Common myeloid progenitor, CD34-positive (primary cell): ENCODE data around the gene SPC24.

Source experiments
- CTCF ChIA-PET: fragments of 350-600 bp; sonication (Branson Sonifier 250); formaldehyde crosslinking; loops from one replicate; lab custom pipeline; 2021; ENCODE audit warnings: antibody characterized with exemption; lab: Charles Lee
- POLR2A ChIA-PET: fragments of 350-600 bp; sonication (Branson Sonifier 250); formaldehyde crosslinking; loops from one replicate; lab custom pipeline; 2021; ENCODE audit warnings: antibody characterized with exemption; lab: Charles Lee
- DNase-seq, 3 donors: peaks; one replicate each; pipeline versions ENCODE4 v3.0.0 to v3.0.0-alpha.2; 2013
- H3K27ac ChIP-seq, 2 experiments: 1 replicate in 1 of 2; 2 replicates in 1 of 2; pipeline ENCODE4 v1.7.0; 2013; ENCODE audit warnings: inconsistent platforms in 2 of 2, low read length in 2 of 2, mild to moderate bottlenecking in 2 of 2, low read depth in 1 of 2, moderate library complexity in 1 of 2; ENCODE audit not compliant: severe bottlenecking in 2 of 2, insufficient read depth in 1 of 2, poor library complexity in 1 of 2
- H3K27me3 ChIP-seq, 5 experiments: replicated peaks in 2 of 5; 1 replicate in 3 of 5; 2 replicates in 2 of 5; pipeline versions ENCODE4 v1.6.1 to v1.7.0; 2013; ENCODE audit warnings: low read length in 4 of 5, mild to moderate bottlenecking in 2 of 5, moderate library complexity in 2 of 5, inconsistent platforms in 1 of 5; ENCODE audit not compliant: insufficient read depth in 5 of 5, control insufficient read depth in 4 of 5
- H3K36me3 ChIP-seq, 4 experiments: 1 replicate in 2 of 4; 2 replicates in 2 of 4; pipeline versions ENCODE4 v1.6.1 to v1.7.0; 2013; ENCODE audit warnings: low read length in 3 of 4, control low read depth in 1 of 4, mild to moderate bottlenecking in 1 of 4; ENCODE audit not compliant: control insufficient read depth in 4 of 4, insufficient read depth in 4 of 4
- H3K4me1 ChIP-seq, 4 experiments: 1 replicate in 3 of 4; 2 replicates in 1 of 4; pipeline versions ENCODE4 v1.6.1 to v1.7.1; 2013; ENCODE audit warnings: low read length in 3 of 4, mild to moderate bottlenecking in 3 of 4, control low read depth in 1 of 4, inconsistent platforms in 1 of 4, moderate library complexity in 1 of 4; ENCODE audit not compliant: control insufficient read depth in 4 of 4, insufficient read depth in 4 of 4; ENCODE audit errors: control extremely low read depth in 1 of 4
- H3K4me3 ChIP-seq, 7 experiments: 1 replicate in 4 of 7; 2 replicates in 3 of 7; pipeline versions ENCODE4 v1.5.1 to v1.7.0; 2013; ENCODE audit warnings: mild to moderate bottlenecking in 7 of 7, low read length in 6 of 7, moderate library complexity in 6 of 7, inconsistent platforms in 2 of 7, low read depth in 2 of 7, control low read depth in 1 of 7; ENCODE audit not compliant: insufficient read depth in 4 of 7, control insufficient read depth in 1 of 7; ENCODE audit errors: extremely low read depth in 1 of 7
- H3K9me3 ChIP-seq, 5 experiments: 1 replicate in 4 of 5; 2 replicates in 1 of 5; pipeline versions ENCODE4 v1.6.1 to v1.7.1; 2013; ENCODE audit warnings: low read length in 4 of 5, mild to moderate bottlenecking in 2 of 5, inconsistent platforms in 1 of 5, low read depth in 1 of 5, moderate library complexity in 1 of 5; ENCODE audit not compliant: control insufficient read depth in 4 of 5, insufficient read depth in 2 of 5; ENCODE audit errors: control extremely low read depth in 1 of 5
- WGBS: methylation state at CpG from one replicate; pipeline ENCODE4 v1.1.5; 2013; ENCODE audit not compliant: insufficient coverage; 5-methylcytosine and 5-hydroxymethylcytosine counted together

Gene SPC24

DNA sequence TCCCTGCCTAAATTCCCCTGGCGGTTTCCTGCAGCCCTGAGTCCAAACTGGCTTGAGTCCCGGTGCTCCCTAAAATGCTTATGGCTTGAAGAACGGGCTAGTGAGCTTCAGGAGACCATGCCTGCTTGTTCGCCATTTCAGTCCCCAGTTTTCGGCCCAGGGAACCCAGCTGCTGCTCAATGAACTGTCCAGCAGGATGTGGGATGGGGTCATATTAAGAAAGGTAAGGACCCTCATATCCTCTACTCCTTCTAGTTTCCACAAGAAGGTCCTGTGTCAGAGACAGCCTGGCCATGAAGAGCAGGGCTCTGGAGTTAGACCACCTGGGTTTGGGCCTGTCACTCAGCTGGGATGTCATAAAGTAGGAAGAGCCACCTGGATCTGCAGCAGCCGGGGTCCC is 17.0 kb upstream of the SPC24 start:
- CTCF ChIA-PET: no interaction called here
- no peak for DNase-seq
- H3K4me1 ChIP-seq: no peaks in the 10 kb centered on the region
- 99% methylated on average over 5 of the region's 6 CpGs for WGBS
- no peaks in the 10 kb centered on the region for H3K27me3 ChIP-seq
- H3K27ac ChIP-seq: no peak overlapping the region
- POLR2A ChIA-PET: no interaction called here
- H3K9me3 ChIP-seq: no peaks in the 10 kb centered on the region
- peaks cover 2 to 54% (median 20%) of the 10 kb centered on the region in 4 experiments for H3K36me3 ChIP-seq
- no peak overlapping the region for H3K4me3 ChIP-seq

DNA sequence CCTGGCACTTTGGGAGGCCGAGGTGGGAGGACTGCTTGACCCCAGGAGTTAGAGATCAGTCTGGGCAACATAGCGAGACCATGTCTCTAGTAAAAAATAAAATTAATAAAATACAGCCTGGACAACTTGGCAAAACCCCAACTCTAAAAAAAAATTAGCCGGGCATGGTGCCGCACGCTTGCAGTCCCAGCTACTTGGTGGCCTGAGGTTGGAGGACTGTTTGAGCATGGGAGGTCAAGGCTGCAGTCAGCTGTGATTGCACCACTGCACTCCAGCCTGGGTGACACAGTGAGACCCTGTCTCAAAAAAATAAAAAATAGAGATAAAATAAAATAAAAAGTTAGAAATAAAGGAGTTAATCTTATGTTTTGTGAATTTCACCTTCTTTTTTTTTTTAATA is 15.6 kb upstream of the SPC24 start:
- H3K4me1 ChIP-seq: no peaks in the 10 kb centered on the region
- ChIA-PET CTCF (no interaction called here), POLR2A (no interaction called here)
- DNase-seq: no peak
- H3K27me3 ChIP-seq: no peaks in the 10 kb centered on the region
- H3K36me3 ChIP-seq: peaks cover 2 to 52% (median 16%) of the 10 kb centered on the region in 4 experiments
- H3K9me3 ChIP-seq: no peaks in the 10 kb centered on the region
- 100% methylated on average over 2 of the region's 5 CpGs for WGBS
- H3K4me3 ChIP-seq: no peak overlapping the region
- H3K27ac ChIP-seq: no peak overlapping the region

DNA sequence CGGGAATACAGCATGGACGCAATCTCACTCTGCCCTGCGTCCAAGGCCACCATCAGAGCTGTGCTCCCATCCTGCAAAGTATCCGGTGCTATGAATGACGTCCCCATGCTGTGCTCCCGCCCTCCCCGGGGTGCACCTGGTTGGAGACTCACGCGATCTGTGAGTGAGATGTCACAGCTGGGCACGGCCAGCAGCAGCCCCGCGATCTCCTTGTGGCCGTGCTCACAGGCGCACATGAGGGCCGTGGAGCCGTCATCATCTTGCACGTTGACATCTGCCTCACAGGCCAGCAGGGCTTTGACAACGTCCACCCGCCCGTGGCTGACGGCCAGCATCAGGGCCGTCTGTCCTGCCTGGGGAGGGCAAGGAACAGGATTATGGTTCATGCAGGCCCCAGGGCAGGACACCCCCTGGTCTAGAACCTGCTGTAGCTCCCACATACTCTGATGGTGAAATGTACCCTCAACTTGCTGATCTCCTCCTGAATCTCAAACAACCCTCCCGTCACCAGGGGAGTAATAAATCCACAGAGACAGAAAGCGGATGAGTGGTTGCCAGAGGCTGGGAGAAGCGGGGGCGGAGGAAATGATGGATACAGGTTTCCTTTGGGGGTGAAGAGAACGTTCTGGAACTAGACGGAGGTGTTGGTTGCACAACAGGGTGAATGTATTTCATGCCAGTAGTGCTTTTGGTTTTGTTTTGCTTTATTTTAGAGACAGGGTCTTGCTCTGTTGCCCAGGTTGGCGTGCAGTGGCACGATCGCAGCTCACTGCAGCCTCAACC is 14.5 kb upstream of the SPC24 start:
- H3K36me3 ChIP-seq: peaks cover 5 to 58% (median 16%) of the 10 kb centered on the region in 4 experiments
- no peaks in the 10 kb centered on the region for H3K4me1 ChIP-seq
- H3K27ac ChIP-seq: no peak overlapping the region
- H3K4me3 ChIP-seq: no peak overlapping the region
- DNase-seq: peak in 1 of 3 donors; percentile 15
- CTCF ChIA-PET: no interaction called here
- POLR2A ChIA-PET: no interaction called here
- no peaks in the 10 kb centered on the region for H3K9me3 ChIP-seq
- 95% methylated on average over 30 of the region's 31 CpGs for WGBS
- H3K27me3 ChIP-seq: no peaks in the 10 kb centered on the region

GRCh38 chr19:11168568-11168967 is 13.0 kb upstream of the SPC24 start:
- ChIA-PET CTCF (interaction anchor here (1.4 kb wide), 1 partner anchor 42 kb away, joined by 4 read pairs; no protein-coding TSS in a partner anchor), POLR2A (interaction anchor here (0.9 kb wide), 1 partner anchor 11 kb away, joined by 3 read pairs; no protein-coding TSS in a partner anchor)
- WGBS: 88% methylated on average over 7 of the region's 7 CpGs
- H3K27me3 ChIP-seq: no peaks in the 10 kb centered on the region
- H3K4me3 ChIP-seq: no peak overlapping the region
- H3K36me3 ChIP-seq: peaks cover 3 to 46% (median 13%) of the 10 kb centered on the region in 4 experiments
- no peaks in the 10 kb centered on the region for H3K4me1 ChIP-seq
- no peaks in the 10 kb centered on the region for H3K9me3 ChIP-seq
- no peak for DNase-seq
- no peak overlapping the region for H3K27ac ChIP-seq

DNA sequence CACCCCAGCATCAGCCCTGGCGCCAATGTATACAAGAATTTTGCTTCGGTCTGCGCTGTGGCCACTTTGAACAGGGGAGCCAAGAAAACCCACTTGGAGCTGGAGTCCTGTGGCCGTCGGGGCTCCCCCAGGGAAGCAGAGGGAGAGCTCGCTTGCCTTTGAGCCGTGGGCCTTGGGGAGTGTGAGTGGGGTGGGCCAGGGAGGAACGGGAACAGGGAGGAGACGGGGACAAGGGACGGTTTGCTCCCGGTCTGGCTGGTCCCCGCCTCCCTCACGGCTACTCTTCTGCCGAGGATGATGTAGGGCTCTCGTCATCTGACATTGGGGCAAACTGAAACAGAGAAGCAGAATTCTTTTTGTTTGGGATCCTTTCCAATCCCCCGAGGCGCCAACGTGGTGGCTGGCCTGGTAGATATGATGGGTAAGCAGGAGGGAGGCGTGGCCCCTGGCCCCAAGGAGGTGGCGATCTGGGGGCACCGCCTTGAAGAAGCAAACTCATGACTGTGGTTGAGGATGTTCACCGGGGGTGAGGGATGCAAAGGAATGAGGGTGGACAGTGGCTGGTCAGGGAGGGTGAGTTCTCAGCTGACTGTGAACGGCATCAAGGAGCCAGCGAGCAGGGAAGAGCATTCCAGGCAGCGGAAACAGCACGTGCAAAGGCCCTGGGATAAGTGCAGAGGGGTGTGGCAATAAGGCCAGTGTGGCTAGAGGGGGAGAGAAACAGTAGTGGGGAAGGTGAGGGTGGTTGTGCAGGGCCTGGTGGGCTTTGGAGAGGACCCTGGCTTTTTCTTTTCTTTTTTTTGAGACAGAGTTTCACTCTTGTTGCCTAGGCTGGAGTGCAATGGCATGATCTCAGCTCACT is 10.9 kb upstream of the SPC24 start:
- Histone ChIP-seq H3K36me3 (peaks cover 3 to 32% (median 9%) of the 10 kb centered on the region in 4 experiments), H3K27me3 (no peaks in the 10 kb centered on the region), H3K27ac (no peak overlapping the region), H3K4me3 (no peak overlapping the region), H3K9me3 (no peaks in the 10 kb centered on the region), H3K4me1 (no peaks in the 10 kb centered on the region)
- ChIA-PET CTCF (interaction anchor here (1.3 kb wide), 1 partner anchor 37 kb away, joined by 3 read pairs; no protein-coding TSS in a partner anchor), POLR2A (no interaction called here)
- 91% methylated on average over 23 of the region's 26 CpGs for WGBS
- DNase-seq: no peak

GRCh38 chr19:11165486-11166030 is 10.0 kb upstream of the SPC24 start:
- H3K4me3 ChIP-seq: no peak overlapping the region
- 100% methylated on average over 8 of the region's 13 CpGs for WGBS
- no peaks in the 10 kb centered on the region for H3K27me3 ChIP-seq
- peaks cover 3 to 30% (median 8%) of the 10 kb centered on the region in 4 experiments for H3K36me3 ChIP-seq
- POLR2A ChIA-PET: no interaction called here
- CTCF ChIA-PET: no interaction called here
- DNase-seq: no peak
- no peaks in the 10 kb centered on the region for H3K4me1 ChIP-seq
- no peak overlapping the region for H3K27ac ChIP-seq
- H3K9me3 ChIP-seq: no peaks in the 10 kb centered on the region
